ENCODE results near the gene KCNH3.

KCNH3 gene

DNA sequence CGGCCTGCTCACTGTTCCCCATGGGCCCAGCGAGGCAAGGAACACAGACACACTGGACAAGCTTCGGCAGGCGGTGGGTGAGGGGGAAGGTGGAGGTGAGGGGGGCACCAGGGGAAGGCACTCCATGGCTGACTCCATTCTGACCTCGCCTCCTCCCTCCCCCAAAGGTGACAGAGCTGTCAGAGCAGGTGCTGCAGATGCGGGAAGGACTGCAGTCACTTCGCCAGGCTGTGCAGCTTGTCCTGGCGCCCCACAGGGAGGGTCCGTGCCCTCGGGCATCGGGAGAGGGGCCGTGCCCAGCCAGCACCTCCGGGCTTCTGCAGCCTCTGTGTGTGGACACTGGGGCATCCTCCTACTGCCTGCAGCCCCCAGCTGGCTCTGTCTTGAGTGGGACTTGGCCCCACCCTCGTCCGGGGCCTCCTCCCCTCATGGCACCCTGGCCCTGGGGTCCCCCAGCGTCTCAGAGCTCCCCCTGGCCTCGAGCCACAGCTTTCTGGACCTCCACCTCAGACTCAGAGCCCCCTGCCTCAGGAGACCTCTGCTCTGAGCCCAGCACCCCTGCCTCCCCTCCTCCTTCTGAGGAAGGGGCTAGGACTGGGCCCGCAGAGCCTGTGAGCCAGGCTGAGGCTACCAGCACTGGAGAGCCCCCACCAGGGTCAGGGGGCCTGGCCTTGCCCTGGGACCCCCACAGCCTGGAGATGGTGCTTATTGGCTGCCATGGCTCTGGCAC is 18.5 kb downstream of the KCNH3 start:
- H3K4me3 ChIP-seq (ENCODE audit: low read depth, low read length), result no peak overlapping the region
- TF ChIP-seq CTCF (IDR thresholded peaks at IDR 0.05; ENCODE audit: borderline replicate concordance, insufficient read depth, low read depth, low read length), result no peak

DNA sequence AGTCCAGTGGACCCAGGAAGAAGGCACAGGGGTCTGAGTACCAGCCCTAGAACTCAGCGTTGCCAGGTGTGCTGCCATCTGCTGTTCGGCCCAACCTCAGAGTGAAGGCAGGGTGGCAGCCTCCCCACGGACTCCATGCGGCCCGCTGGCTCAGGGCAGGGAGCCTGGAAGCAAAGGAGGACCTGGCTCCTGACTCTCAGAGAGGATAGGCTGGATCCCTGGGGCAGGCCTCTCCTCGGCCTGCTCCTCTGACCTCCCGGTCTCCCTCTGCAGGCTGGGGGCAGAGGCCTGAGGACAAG is 19.0 kb downstream of the KCNH3 start:
- TF ChIP-seq CTCF (IDR thresholded peaks at IDR 0.05; ENCODE audit: borderline replicate concordance, insufficient read depth, low read depth, low read length), result no peak
- H3K4me3 ChIP-seq (ENCODE audit: low read depth, low read length), result no peak overlapping the region

DNA sequence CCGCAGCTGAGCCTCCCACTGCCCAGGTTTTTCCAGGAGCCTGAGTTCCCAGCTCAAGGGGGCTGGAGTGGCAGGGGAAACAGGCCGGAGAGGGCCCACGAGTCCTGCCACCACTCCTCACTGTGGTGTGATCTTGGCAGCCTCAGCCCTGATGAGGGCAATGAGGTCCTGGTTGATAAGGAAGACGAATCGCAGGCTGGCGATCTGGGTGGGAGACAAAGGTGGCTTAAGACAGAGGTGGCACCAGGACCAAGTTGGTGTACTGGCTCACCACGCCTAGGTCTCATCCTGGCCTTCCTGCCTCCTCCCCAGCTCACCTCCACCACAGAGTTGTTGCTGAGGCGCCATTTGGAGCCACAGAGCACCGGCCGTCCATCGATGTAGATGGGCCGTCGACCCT is 19.7 kb downstream of the KCNH3 start:
- no peak overlapping the region for H3K4me3 ChIP-seq (ENCODE audit: low read depth, low read length)
- TF ChIP-seq CTCF (IDR thresholded peaks at IDR 0.05; ENCODE audit: borderline replicate concordance, insufficient read depth, low read depth, low read length), result no peak

GRCh38 chr12:49559011-49559675 is 20.3 kb downstream of the KCNH3 start:
- TF ChIP-seq CTCF (IDR thresholded peaks at IDR 0.05; ENCODE audit: borderline replicate concordance, insufficient read depth, low read depth, low read length), result no peak
- H3K4me3 ChIP-seq (ENCODE audit: low read depth, low read length), result no peak overlapping the region

- H3K4me3 ChIP-seq (ENCODE audit: low read depth, low read length), result no peak overlapping the region
- no peak for TF ChIP-seq CTCF (IDR thresholded peaks at IDR 0.05; ENCODE audit: borderline replicate concordance, insufficient read depth, low read depth, low read length)
Observed at GRCh38 chr12:49560695-49561094, 21.9 kb downstream of the KCNH3 start.

GRCh38 chr12:49562233-49562632 is 23.4 kb downstream of the KCNH3 start:
- no peak for TF ChIP-seq CTCF (IDR thresholded peaks at IDR 0.05; ENCODE audit: borderline replicate concordance, insufficient read depth, low read depth, low read length)

GRCh38 chr12:49562831-49563230 is 24.0 kb downstream of the KCNH3 start:
- no peak for TF ChIP-seq CTCF (IDR thresholded peaks at IDR 0.05; ENCODE audit: borderline replicate concordance, insufficient read depth, low read depth, low read length)
- no peak overlapping the region for H3K4me3 ChIP-seq (ENCODE audit: low read depth, low read length)

More at GRCh38 chr12:49562233-49562632, 23.4 kb downstream of the KCNH3 start:
- H3K4me3 ChIP-seq (ENCODE audit: low read depth, low read length), result no peak overlapping the region

Measured in GM12875 (cell line).